HepG2 (cell line): ENCODE measurements around the gene ABCB6. TPM values are rescaled to one million over a fixed set of nuclear protein-coding genes. Genes with fewer than 3 reads are reported as not detected.

Experiments used
- AGO2 ChIP-seq: fragments of 200-400 bp; formaldehyde crosslinking; optimal IDR thresholded peaks from 2 replicates; pipeline ENCODE3; 2017; ENCODE audit warnings: mild to moderate bottlenecking, low read depth, low read length, moderate library complexity
- ARNT ChIP-seq: fragments of 450-650 bp; IDR thresholded peaks from 2 replicates; pipeline ENCODE4 v1.6.1; 2017
- BCL3 ChIP-seq: sonication (generic); formaldehyde crosslinking; IDR thresholded peaks from 2 replicates; pipeline ENCODE4 v1.5.1; 2020; ENCODE audit warnings: mild to moderate bottlenecking, missing genetic modification reagents, moderate library complexity
- CREBL2 ChIP-seq: sonication (generic); formaldehyde crosslinking; IDR thresholded peaks from 2 replicates; pipeline ENCODE4 v1.8.1; 2023; ENCODE audit warnings: missing genetic modification reagents, mild to moderate bottlenecking, borderline replicate concordance
- E2F5 ChIP-seq: sonication (generic); formaldehyde crosslinking; conservative IDR thresholded peaks from 2 replicates; pipeline ENCODE4 v1.4.0; 2020; ENCODE audit warnings: missing genetic modification reagents
- EEA1 ChIP-seq: sonication (generic); formaldehyde crosslinking; IDR thresholded peaks from 2 replicates; pipeline ENCODE4 v1.5.1; 2020; ENCODE audit warnings: mild to moderate bottlenecking, missing genetic modification reagents, borderline replicate concordance
- FOXA1 ChIP-seq, 2 experiments: fragments of 450-650 bp in 1 of 2; sonication (generic) in 1 of 2; formaldehyde crosslinking in 1 of 2; IDR thresholded peaks; 2 replicates each; pipeline versions ENCODE4 v1.4.0 to v1.6.1; 2016 to 2020; ENCODE audit warnings: missing genetic modification reagents in 1 of 2
- MED8 ChIP-seq: sonication (generic); formaldehyde crosslinking; IDR thresholded peaks from 2 replicates; pipeline ENCODE4 v1.8.1; 2023; ENCODE audit warnings: mild to moderate bottlenecking, missing genetic modification reagents; ENCODE audit not compliant: insufficient replicate concordance
- PCBP1 ChIP-seq: fragments of 200-400 bp; formaldehyde crosslinking; IDR thresholded peaks from 2 replicates; pipeline ENCODE4 v1.6.1; 2017; ENCODE audit warnings: mild to moderate bottlenecking, low read depth, low read length, borderline replicate concordance
- RARA ChIP-seq: IDR thresholded peaks from 2 replicates; pipeline ENCODE4 v1.6.1; 2016; ENCODE audit warnings: missing genetic modification reagents, missing compliant biosample characterization
- RCOR2 ChIP-seq: IDR thresholded peaks from 2 replicates; pipeline ENCODE4 v1.6.1; 2016; ENCODE audit warnings: missing biosample characterization, missing genetic modification reagents
- RFX1 ChIP-seq: fragments of 450-650 bp; IDR thresholded peaks from 2 replicates; pipeline ENCODE4 v1.6.1; 2017
- XBP1 ChIP-seq: sonication (generic); formaldehyde crosslinking; IDR thresholded peaks from 2 replicates; pipeline ENCODE4 v1.5.0; 2020; ENCODE audit warnings: missing genetic modification reagents
- ZBTB21 ChIP-seq: sonication (generic); formaldehyde crosslinking; IDR thresholded peaks from 2 replicates; pipeline ENCODE4 v1.4.0; 2020; ENCODE audit warnings: missing genetic modification reagents
- ZFP36L2 ChIP-seq: sonication (generic); formaldehyde crosslinking; IDR thresholded peaks from 2 replicates; pipeline ENCODE4 v1.4.0; 2020; ENCODE audit warnings: missing genetic modification reagents
- ZMYM2 ChIP-seq: sonication (generic); formaldehyde crosslinking; IDR thresholded peaks from 2 replicates; pipeline ENCODE4 v1.8.0; 2022; ENCODE audit warnings: mild to moderate bottlenecking, missing genetic modification reagents
- ZMYM4 ChIP-seq: sonication (generic); formaldehyde crosslinking; IDR thresholded peaks from 2 replicates; pipeline ENCODE4 v1.8.1; 2023; ENCODE audit warnings: mild to moderate bottlenecking, missing genetic modification reagents
- ZNF143 ChIP-seq: sonication (generic); formaldehyde crosslinking; IDR thresholded peaks from 2 replicates; pipeline ENCODE4 v1.4.0; 2020; ENCODE audit warnings: missing genetic modification reagents
- ZNF180 ChIP-seq: sonication (generic); formaldehyde crosslinking; IDR thresholded peaks from 2 replicates; pipeline ENCODE4 v1.4.0; 2020; ENCODE audit warnings: low read depth, missing genetic modification reagents, borderline replicate concordance
- ZNF660 ChIP-seq: sonication (generic); formaldehyde crosslinking; IDR thresholded peaks from 2 replicates; pipeline ENCODE4 v1.5.1; 2020; ENCODE audit warnings: mild to moderate bottlenecking, low read depth, missing genetic modification reagents, borderline replicate concordance
- ZNF672 ChIP-seq: sonication (generic); formaldehyde crosslinking; IDR thresholded peaks from 2 replicates; pipeline ENCODE4 v1.8.1; 2022; ENCODE audit warnings: missing genetic modification reagents
- ZNF788 ChIP-seq: sonication (generic); formaldehyde crosslinking; IDR thresholded peaks from 2 replicates; pipeline ENCODE4 v1.5.0; 2020; ENCODE audit warnings: mild to moderate bottlenecking, missing genetic modification reagents, borderline replicate concordance
- ZNF878 ChIP-seq: sonication (generic); formaldehyde crosslinking; IDR thresholded peaks from 2 replicates; pipeline ENCODE4 v1.8.1; 2023; ENCODE audit warnings: mild to moderate bottlenecking, missing genetic modification reagents, moderate library complexity
- ZNF883 ChIP-seq: sonication (generic); formaldehyde crosslinking; IDR thresholded peaks from 2 replicates; pipeline ENCODE4 v1.5.1; 2020; ENCODE audit warnings: mild to moderate bottlenecking, missing genetic modification reagents; ENCODE audit errors: not compliant biosample characterization
- ZSCAN9 ChIP-seq: IDR thresholded peaks from 2 replicates; pipeline ENCODE4 v1.6.1; 2016; ENCODE audit warnings: borderline replicate concordance
- polyA plus RNA-seq, 8 experiments: library from polyadenylated mRNA; depleted of rRNA in 3 of 8; stranded (reverse) in 7 of 8; unstranded in 1 of 8; fragments of >200 nt; fragmentation: Illumina TruSeq in 4 of 8; extraction: Trizol in 4 of 8; gene quantifications; 2 replicates each; pipeline versions ENCODE4 v1.2.1 to v1.2.3, GENCODE V29; 2011 to 2016; ENCODE audit warnings: low read depth in 4 of 8, missing spikeins in 1 of 8, mixed read lengths in 1 of 8; ENCODE audit not compliant: insufficient read depth in 1 of 8
- total RNA-seq, 5 experiments: library from RNA; depleted of rRNA; stranded (reverse); fragments of >200 nt; fragmentation: Illumina TruSeq; extraction: Trizol; gene quantifications; 2 replicates each; pipeline ENCODE4 v1.2.3, GENCODE V29; 2016; ENCODE audit warnings: low read depth in 1 of 5

The ABCB6 gene
- total and polyA plus RNA-seq, 2 of the 13 experiments (the other 11 are each of a cell fraction or from before 2014, with no cell fraction given): 91.1 to 137 TPM

GRCh38 chr2:219249203-219249980 lies 30.6 kb upstream of the ABCB6 start (continued):
- TF ChIP-seq FOXA1 (IDR thresholded peaks at IDR 0.05) (peak; percentile 24; the same call in 1 of the 2 replicates), FOXA1 (CRISPR knock-in tag; IDR thresholded peaks at IDR 0.05) (peak; percentile 100), XBP1 (no peak), ZNF180 (CRISPR knock-in tag) (no peak), ZSCAN9 (no peak; the same call in 1 of the 2 replicates), E2F5 (CRISPR knock-in tag) (no peak), ZNF672 (CRISPR knock-in tag) (no peak), ZMYM4 (CRISPR knock-in tag) (peak; percentile 57; the same call in 1 of the 2 replicates), PCBP1 (no peak), ZNF660 (no peak), CREBL2 (peak; percentile 62; the same call in 1 of the 2 replicates), ZNF143 (CRISPR knock-in tag) (peak; percentile 35; the same call in 1 of the 2 replicates), ZFP36L2 (CRISPR knock-in tag) (no peak), RCOR2 (CRISPR knock-in tag) (no peak), ZNF788 (peak; percentile 94), ZNF883 (CRISPR knock-in tag) (no peak), AGO2 (no peak), ZNF878 (peak; percentile 82; the same call in 1 of the 2 replicates), ARNT (no peak), EEA1 (CRISPR knock-in tag) (0 out of 2 replicates have a peak, but pooled peaks have one; percentile 69), RARA (no peak; the same call in none of the 2 replicates), RFX1 (no peak), BCL3 (CRISPR knock-in tag) (no peak; the same call in none of the 2 replicates), ZMYM2 (CRISPR knock-in tag) (0 out of 2 replicates have a peak, but pooled peaks have one; percentile 40), ZBTB21 (peak; percentile 31), MED8 (CRISPR knock-in tag) (no peak)
